GM12878 (cell line): ENCODE measurements around the gene ABCA13.

Experiments
- EP300 ChIP-seq, 2 experiments: fragments of 150-350 bp in 1 of 2; IDR thresholded peaks; 2 replicates each; pipeline ENCODE4 v1.6.1; 2011 to 2012; ENCODE audit warnings: low read depth in 2 of 2, low read length in 2 of 2, borderline replicate concordance in 1 of 2, improper control_type of control experiment in 1 of 2, inconsistent platforms in 1 of 2; ENCODE audit not compliant: control insufficient read depth in 1 of 2
- POLR2A ChIP-seq: IDR thresholded peaks from 2 replicates; pipeline ENCODE4 v1.6.1; 2011; ENCODE audit warnings: low read depth, mild to moderate bottlenecking, low read length

GRCh38 chr7:48312151-48312550 is 140.9 kb downstream of the ABCA13 start:
- TF ChIP-seq POLR2A (no peak), EP300 (IDR thresholded peaks at IDR 0.05; ENCODE audit: borderline replicate concordance in 1 of 2, control insufficient read depth in 1 of 2, low read depth in 2 of 2, low read length in 2 of 2) (no peak)
